GM12874 (cell line): ENCODE data around the gene TEX50.

Experiments
- TF ChIP-seq, protein P1 (sequence below): IDR thresholded peaks from 2 replicates; pipeline ENCODE4 v1.5.1; 2011; ENCODE audit warnings: low read depth, mild to moderate bottlenecking, control low read depth, low read length, moderate library complexity; ENCODE audit not compliant: insufficient read depth

TEX50 gene

DNA sequence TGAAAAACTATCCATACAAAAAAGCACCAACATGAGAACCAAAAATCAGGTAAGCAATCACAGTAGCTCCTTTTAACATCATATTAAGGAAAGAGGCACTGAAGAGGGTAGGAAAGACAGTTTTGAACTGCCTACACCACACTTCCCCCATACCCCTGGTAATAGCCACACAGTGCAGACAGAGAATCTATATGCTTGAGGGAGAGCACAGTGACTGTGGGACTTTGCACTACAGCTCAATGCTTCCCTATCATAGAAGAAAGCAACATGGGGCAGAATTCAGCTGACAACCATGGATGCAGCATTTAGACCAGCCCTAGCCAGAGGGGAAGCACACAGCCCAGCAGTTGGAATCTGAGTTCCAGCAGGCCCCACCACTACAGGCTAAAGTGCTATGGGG, 7.9 kb upstream of the TEX50 start:
- TF ChIP-seq, protein P1, sequence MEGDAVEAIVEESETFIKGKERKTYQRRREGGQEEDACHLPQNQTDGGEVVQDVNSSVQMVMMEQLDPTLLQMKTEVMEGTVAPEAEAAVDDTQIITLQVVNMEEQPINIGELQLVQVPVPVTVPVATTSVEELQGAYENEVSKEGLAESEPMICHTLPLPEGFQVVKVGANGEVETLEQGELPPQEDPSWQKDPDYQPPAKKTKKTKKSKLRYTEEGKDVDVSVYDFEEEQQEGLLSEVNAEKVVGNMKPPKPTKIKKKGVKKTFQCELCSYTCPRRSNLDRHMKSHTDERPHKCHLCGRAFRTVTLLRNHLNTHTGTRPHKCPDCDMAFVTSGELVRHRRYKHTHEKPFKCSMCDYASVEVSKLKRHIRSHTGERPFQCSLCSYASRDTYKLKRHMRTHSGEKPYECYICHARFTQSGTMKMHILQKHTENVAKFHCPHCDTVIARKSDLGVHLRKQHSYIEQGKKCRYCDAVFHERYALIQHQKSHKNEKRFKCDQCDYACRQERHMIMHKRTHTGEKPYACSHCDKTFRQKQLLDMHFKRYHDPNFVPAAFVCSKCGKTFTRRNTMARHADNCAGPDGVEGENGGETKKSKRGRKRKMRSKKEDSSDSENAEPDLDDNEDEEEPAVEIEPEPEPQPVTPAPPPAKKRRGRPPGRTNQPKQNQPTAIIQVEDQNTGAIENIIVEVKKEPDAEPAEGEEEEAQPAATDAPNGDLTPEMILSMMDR: no peak

DNA sequence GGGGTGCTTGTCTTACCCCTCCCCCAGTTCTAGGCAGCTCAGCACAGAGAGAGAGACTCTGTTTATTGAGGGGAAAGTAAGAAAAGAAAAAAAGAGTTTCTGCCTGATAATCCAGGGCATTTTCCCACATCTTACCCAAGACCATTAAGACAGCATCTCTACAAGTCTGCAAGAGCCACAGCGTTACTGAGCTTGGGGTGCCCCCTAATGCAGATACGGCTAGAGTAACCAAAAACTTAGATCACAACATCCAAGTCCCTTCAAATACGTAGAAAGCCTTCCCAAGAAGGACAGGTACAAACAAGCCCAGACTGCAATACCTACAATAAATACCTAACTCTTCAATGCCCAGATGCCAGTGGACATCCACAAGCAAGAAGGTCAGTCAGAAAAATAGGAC, 6.2 kb upstream of the TEX50 start:
- TF ChIP-seq, protein P1: no peak

DNA sequence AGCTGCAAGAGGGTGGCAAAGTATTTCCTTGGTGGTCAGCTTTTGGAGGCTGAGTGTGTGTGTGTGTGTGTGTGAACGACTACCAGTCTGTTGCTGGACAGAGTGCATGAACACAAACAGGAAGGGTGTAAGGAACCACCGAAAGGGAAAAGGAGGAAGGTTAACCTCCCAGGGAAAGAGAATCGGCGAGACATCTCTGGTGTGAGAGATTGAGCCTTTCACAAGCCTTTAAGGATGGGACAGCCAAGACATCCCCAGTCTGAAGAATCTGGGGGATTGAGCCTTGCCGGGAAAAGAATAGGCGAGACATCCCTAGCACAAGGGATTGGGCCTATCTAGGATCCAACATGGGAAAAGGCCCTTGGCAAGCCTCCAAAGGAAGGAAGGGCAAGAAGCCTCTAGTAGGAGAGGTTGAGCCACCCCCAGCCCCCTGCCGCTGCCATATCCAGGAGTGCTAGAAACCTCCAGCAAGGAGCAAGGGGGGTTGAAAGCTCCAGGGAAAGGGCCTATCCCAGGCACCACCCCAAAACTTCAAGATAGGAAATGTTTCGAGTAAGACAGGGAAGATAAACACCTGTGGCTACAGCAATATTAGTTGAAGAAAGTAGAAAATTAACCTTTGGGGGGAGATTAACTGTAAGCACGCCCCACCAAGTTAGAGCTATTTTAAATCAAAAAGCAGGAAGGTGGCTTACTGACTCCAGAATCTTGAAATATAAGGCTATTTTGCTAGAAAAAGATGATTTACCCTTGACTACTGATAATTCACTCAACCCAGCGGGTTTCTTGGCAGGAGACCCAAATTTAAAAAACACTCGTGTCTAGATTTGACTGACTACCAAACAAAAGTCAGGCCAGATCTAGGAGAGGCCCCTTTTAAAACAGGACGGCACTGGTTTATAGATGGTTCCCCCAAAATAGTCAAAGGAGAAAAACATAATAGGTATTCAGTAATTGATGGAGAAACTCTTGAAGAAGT, 3.2 kb downstream of the TEX50 start:
- TF ChIP-seq, protein P1: no peak

DNA sequence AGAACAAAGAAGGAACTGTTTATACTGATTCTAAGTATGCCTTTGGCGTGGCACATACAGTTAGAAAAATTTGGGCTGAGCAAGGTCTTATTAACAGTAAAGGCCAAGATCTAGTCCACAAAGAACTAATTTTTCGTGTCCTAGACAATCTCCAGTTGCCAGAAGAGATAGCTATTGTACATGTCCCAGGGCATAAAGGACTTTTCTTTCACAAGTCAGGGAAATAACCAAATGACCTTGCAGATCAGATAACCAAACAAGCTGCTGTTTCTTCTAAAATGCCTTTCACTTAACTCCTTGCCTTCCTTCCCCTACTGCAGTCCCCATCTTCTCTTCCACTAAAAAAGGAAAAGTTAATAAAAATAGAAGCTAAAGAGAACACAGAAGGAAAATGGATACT, 4.0 kb downstream of the TEX50 start:
- TF ChIP-seq, protein P1: no peak

DNA sequence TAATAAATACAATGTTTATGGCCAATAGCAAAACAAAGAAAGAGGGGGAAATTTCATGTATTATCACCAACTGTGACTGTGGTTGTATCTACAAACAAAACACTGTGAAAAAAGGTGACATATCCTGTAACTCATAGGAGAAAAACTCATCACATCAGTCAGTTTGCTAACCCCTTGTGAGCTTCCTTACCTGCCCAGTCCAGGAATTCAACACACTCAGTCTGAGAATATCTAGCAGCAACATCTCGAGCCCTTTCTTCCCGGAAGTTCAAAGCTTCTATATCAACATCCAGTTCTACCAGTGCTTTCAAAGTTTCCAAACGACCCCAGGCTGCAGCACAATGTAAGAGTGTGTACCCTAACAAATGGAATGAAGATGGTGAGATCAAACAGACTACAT, 11.5 kb downstream of the TEX50 start:
- TF ChIP-seq, protein P1: no peak

DNA sequence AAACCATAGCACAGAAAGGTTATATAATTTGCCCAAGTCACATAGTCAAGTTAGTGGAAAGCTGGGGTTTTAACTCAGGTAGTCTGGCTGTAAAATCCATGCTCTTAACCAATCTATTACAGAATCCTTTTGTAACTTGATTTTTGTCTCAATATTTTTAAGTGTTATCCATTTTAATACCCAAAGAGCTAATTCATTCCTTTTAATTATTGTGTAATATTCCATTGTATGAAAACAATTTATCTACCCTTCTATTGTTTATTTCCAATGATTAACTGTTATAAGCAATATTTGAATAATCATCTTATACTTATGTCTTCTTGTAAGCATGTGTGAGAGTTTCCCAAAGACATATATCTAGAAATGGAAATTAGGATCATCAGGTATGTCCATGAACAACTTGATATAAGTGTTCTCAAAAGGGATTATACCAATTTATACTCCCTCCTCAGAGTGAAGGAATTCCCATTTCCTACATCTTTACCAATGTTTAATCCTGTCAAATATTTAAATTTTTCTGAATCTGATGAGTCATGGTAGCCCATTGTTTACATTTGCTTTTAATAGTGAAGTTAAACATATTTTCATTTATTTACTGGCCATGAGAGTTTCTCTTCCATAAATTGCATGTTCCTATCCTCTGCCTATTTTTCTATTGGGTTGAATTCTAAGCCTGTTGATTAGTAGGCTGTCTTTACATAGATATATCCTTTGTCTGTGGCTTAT, 13.9 kb downstream of the TEX50 start:
- TF ChIP-seq, protein P1: no peak

DNA sequence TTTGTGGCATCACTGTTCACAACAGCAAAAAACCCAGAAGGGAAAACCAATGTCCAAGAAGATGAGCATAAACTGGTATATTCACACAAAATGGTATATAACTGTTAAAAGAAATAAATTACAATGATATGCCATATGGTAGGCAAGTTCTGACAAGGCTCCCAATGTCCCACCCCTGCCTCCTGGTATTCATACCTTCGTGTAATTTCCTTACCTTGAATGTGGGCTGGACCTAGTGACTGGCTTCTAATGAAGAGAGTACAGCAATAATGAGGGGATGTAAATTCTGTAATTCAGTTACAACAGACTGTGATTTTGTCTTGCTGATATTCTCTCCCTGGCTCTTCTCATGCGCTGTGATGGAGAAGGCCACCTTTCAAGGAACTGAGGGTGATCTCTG, 25.2 kb downstream of the TEX50 start:
- TF ChIP-seq, protein P1: no peak
